ENCODE results near the gene DFFB. TPM values are rescaled to one million over a fixed set of nuclear protein-coding genes. Genes with fewer than 3 reads are reported as not detected.

DFFB gene
- total and polyA plus RNA-seq, 2 of the 13 experiments (the other 11 are each of a cell fraction or from before 2014, with no cell fraction given), result 4.6 to 9.3 TPM

DNA sequence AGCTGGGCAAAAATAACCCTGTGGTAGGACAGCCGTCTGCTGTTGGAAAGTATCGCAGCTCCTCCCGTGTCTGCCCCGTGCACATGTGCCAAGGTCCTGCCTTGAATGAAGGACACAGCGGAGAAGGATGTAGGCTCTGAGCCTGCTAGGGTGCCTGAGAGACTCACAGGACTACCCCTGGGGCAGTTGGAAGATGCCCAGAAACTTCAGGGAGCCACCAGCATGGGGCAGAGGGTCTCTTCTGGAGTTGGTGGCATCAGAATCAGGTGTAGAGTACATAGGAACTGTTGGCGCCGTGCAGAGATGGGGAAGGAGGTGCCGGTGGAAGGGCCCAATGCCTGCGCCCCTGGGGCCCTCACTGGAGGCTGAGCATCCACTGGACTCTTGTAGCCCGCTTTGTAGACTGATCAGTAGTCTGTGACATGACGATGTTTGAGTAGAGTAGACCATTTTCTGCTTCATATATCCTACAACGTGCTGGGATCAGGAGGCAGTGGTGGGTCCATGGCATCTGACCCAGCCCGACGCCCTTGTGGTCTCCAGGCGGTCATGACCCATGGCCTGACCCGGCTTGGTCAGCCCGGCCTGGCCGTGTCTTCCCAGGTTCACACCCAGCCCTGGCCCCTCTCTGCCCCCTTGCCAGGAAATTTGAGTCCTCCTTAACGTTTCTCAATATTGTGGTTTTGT, 48.1 kb downstream of the DFFB start (continued):
- TF ChIP-seq, protein P1, sequence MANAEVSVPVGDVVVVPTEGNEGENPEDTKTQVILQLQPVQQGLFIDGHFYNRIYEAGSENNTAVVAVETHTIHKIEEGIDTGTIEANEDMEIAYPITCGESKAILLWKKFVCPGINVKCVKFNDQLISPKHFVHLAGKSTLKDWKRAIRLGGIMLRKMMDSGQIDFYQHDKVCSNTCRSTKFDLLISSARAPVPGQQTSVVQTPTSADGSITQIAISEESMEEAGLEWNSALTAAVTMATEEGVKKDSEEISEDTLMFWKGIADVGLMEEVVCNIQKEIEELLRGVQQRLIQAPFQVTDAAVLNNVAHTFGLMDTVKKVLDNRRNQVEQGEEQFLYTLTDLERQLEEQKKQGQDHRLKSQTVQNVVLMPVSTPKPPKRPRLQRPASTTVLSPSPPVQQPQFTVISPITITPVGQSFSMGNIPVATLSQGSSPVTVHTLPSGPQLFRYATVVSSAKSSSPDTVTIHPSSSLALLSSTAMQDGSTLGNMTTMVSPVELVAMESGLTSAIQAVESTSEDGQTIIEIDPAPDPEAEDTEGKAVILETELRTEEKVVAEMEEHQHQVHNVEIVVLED (CRISPR knock-in tag; IDR thresholded peaks at IDR 0.05; ENCODE audit: borderline replicate concordance), result no peak
- TF ChIP-seq ZSCAN21 (CRISPR knock-in tag; IDR thresholded peaks at IDR 0.05; ENCODE audit: borderline replicate concordance) (no peak), NR3C1 (CRISPR knock-in tag; IDR thresholded peaks at IDR 0.05) (no peak), ZSCAN31 (CRISPR knock-in tag; IDR thresholded peaks at IDR 0.05; ENCODE audit: low read depth) (no peak), SMARCC2 (IDR thresholded peaks at IDR 0.05) (no peak), ZNF282 (IDR thresholded peaks at IDR 0.05; ENCODE audit: partially characterized antibody) (no peak)
- TF ChIP-seq, protein P2, sequence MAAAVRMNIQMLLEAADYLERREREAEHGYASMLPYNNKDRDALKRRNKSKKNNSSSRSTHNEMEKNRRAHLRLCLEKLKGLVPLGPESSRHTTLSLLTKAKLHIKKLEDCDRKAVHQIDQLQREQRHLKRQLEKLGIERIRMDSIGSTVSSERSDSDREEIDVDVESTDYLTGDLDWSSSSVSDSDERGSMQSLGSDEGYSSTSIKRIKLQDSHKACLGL (CRISPR knock-in tag; IDR thresholded peaks at IDR 0.05), result no peak
- TF ChIP-seq, protein P3, sequence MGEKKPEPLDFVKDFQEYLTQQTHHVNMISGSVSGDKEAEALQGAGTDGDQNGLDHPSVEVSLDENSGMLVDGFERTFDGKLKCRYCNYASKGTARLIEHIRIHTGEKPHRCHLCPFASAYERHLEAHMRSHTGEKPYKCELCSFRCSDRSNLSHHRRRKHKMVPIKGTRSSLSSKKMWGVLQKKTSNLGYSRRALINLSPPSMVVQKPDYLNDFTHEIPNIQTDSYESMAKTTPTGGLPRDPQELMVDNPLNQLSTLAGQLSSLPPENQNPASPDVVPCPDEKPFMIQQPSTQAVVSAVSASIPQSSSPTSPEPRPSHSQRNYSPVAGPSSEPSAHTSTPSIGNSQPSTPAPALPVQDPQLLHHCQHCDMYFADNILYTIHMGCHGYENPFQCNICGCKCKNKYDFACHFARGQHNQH (CRISPR knock-in tag; IDR thresholded peaks at IDR 0.05), result no peak

All from HepG2 (cell line).